22Rv1 (cell line): ENCODE measurements around the gene ELN.
"Not testable (repeated sequence)": the region's sequence is repeated elsewhere in the genome, so short reads cannot be mapped to it uniquely, and the experiment has no call there.

Experiments
- H3K27ac ChIP-seq: fragments of 450-650 bp; 2 replicates; pipeline ENCODE4 v1.5.1; 2017
- CTCF ChIP-seq: fragments of 450-650 bp; IDR thresholded peaks from 2 replicates; pipeline ENCODE4 v1.5.1; 2017; ENCODE audit warnings: mild to moderate bottlenecking
- ZFX ChIP-seq: fragments of 450-650 bp; IDR thresholded peaks from 2 replicates; pipeline ENCODE4 v1.6.1; 2017; ENCODE audit warnings: antibody characterized with exemption, borderline replicate concordance

The ELN gene

GRCh38 chr7:74039337-74039736 lies 11.4 kb downstream of the ELN start:
- TF ChIP-seq CTCF (no peak), ZFX (no peak)
- H3K27ac ChIP-seq, result no peak overlapping the region

- TF ChIP-seq ZFX (no peak), CTCF (no peak)
- no peak overlapping the region for H3K27ac ChIP-seq
Observed at GRCh38 chr7:74040101-74040790, 12.3 kb downstream of the ELN start.

GRCh38 chr7:74040791-74041520 lies 13.0 kb downstream of the ELN start:
- H3K27ac ChIP-seq, result no peak overlapping the region
- TF ChIP-seq ZFX (no peak), CTCF (no peak)

- TF ChIP-seq ZFX (no peak), CTCF (no peak)
- no peak overlapping the region for H3K27ac ChIP-seq
Observed at GRCh38 chr7:74042746-74043522, 15.0 kb downstream of the ELN start.

GRCh38 chr7:74043523-74043951 lies 15.6 kb downstream of the ELN start:
- H3K27ac ChIP-seq, result no peak overlapping the region
- TF ChIP-seq ZFX, result no peak
- TF ChIP-seq CTCF, result no peak

- H3K27ac ChIP-seq, result no peak overlapping the region
Observed at GRCh38 chr7:74044366-74045350, 16.7 kb downstream of the ELN start.

GRCh38 chr7:74046581-74046980 lies 18.6 kb downstream of the ELN start:
- H3K27ac ChIP-seq, result not testable (repeated sequence)

More at GRCh38 chr7:74044366-74045350, 16.7 kb downstream of the ELN start:
- TF ChIP-seq ZFX, result no peak
- no peak for TF ChIP-seq CTCF
